ENCODE measurements around the gene CD93.

DNA sequence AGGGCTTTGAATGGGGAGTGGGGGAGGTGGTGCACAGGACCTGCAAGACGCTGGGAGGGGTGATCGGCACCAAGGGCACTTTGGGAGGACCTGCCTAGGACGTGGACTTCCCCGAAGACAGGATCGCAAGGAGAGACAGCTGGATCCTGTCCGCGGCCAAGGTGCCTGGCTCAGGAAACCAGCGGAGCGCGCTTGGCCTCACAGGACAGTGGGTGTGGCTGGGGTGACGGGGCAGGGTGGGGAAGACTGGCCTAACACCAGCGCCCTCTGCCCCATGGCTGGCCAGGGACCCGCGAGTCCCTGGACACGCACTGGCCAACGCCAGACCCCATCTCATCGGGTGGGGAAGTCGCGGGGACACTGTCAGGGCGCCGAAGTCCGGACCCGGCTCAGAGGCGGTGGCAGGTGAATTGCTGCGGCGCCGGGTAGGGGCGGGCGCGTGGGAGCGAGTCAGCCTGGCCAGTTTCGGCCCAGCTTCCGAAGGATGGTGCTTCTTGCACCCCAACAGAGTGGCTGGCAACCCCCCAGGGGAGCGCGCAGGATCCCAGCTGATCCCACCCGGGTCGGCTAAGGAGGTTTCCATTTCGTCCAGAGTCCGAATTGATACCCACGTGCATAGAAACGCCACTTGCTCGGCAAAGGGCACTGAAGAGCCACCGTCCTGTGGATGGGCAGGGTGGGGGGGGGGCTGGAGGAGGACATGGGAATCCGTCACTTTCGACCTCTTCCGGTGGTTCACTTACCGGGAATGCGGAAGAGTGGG lies 35.9 kb downstream of the CD93 start:
- TF ChIP-seq, protein P1, sequence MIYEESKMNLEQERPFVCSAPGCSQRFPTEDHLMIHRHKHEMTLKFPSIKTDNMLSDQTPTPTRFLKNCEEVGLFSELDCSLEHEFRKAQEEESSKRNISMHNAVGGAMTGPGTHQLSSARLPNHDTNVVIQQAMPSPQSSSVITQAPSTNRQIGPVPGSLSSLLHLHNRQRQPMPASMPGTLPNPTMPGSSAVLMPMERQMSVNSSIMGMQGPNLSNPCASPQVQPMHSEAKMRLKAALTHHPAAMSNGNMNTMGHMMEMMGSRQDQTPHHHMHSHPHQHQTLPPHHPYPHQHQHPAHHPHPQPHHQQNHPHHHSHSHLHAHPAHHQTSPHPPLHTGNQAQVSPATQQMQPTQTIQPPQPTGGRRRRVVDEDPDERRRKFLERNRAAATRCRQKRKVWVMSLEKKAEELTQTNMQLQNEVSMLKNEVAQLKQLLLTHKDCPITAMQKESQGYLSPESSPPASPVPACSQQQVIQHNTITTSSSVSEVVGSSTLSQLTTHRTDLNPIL (CRISPR knock-in tag; IDR thresholded peaks at IDR 0.05; ENCODE audit: low read depth): no peak
- TF ChIP-seq TCF4 (CRISPR knock-in tag; IDR thresholded peaks at IDR 0.05; ENCODE audit: borderline replicate concordance) (no peak), ZFP30 (CRISPR knock-in tag; IDR thresholded peaks at IDR 0.05) (no peak), OSR1 (CRISPR knock-in tag; IDR thresholded peaks at IDR 0.05) (no peak), ZNF70 (CRISPR knock-in tag; IDR thresholded peaks at IDR 0.05) (no peak), ZFP3 (CRISPR knock-in tag; IDR thresholded peaks at IDR 0.05) (no peak)
- TF ChIP-seq, protein P2, sequence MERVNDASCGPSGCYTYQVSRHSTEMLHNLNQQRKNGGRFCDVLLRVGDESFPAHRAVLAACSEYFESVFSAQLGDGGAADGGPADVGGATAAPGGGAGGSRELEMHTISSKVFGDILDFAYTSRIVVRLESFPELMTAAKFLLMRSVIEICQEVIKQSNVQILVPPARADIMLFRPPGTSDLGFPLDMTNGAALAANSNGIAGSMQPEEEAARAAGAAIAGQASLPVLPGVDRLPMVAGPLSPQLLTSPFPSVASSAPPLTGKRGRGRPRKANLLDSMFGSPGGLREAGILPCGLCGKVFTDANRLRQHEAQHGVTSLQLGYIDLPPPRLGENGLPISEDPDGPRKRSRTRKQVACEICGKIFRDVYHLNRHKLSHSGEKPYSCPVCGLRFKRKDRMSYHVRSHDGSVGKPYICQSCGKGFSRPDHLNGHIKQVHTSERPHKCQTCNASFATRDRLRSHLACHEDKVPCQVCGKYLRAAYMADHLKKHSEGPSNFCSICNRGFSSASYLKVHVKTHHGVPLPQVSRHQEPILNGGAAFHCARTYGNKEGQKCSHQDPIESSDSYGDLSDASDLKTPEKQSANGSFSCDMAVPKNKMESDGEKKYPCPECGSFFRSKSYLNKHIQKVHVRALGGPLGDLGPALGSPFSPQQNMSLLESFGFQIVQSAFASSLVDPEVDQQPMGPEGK (CRISPR knock-in tag; IDR thresholded peaks at IDR 0.05; ENCODE audit: borderline replicate concordance): no peak
- TF ChIP-seq, protein P3, sequence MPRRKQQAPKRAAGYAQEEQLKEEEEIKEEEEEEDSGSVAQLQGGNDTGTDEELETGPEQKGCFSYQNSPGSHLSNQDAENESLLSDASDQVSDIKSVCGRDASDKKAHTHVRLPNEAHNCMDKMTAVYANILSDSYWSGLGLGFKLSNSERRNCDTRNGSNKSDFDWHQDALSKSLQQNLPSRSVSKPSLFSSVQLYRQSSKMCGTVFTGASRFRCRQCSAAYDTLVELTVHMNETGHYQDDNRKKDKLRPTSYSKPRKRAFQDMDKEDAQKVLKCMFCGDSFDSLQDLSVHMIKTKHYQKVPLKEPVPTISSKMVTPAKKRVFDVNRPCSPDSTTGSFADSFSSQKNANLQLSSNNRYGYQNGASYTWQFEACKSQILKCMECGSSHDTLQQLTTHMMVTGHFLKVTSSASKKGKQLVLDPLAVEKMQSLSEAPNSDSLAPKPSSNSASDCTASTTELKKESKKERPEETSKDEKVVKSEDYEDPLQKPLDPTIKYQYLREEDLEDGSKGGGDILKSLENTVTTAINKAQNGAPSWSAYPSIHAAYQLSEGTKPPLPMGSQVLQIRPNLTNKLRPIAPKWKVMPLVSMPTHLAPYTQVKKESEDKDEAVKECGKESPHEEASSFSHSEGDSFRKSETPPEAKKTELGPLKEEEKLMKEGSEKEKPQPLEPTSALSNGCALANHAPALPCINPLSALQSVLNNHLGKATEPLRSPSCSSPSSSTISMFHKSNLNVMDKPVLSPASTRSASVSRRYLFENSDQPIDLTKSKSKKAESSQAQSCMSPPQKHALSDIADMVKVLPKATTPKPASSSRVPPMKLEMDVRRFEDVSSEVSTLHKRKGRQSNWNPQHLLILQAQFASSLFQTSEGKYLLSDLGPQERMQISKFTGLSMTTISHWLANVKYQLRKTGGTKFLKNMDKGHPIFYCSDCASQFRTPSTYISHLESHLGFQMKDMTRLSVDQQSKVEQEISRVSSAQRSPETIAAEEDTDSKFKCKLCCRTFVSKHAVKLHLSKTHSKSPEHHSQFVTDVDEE (CRISPR knock-in tag; IDR thresholded peaks at IDR 0.05): no peak
